Thoracic aorta (tissue), 2 donors: ENCODE measurements around the gene VIP. TPM values are rescaled to one million over a fixed set of nuclear protein-coding genes. Genes with fewer than 3 reads are reported as not detected.
"Not testable (repeated sequence)": the region's sequence is repeated elsewhere in the genome, so short reads cannot be mapped to it uniquely, and the experiment has no call there.

Source experiments
- ATAC-seq: fragments of 150-250 bp; one replicate; pipeline ENCODE4 v1.8.0; 2017; ENCODE audit warnings: low read depth; ENCODE audit not compliant: insufficient number of reproducible peaks, low FRiP score
- DNase-seq: peaks from one replicate; pipeline ENCODE4 v3.0.0-alpha.2; 2020; ENCODE audit warnings: low spot score
- H3K27ac ChIP-seq, 2 donors: fragments of 200-600 bp; sonication (generic); 1 replicate in 1 of 2; 2 replicates in 1 of 2; pipeline ENCODE4 v1.5.1; 2016; ENCODE audit warnings: mild to moderate bottlenecking in 2 of 2, moderate library complexity in 2 of 2
- H3K27me3 ChIP-seq: fragments of 200-600 bp; sonication (generic); replicated peaks from 2 replicates; pipeline ENCODE4 v1.6.0; 2016; ENCODE audit warnings: mild to moderate bottlenecking; ENCODE audit not compliant: insufficient read depth
- H3K36me3 ChIP-seq: fragments of 200-600 bp; sonication (generic); one replicate; pipeline ENCODE4 v1.5.1; 2016
- H3K4me1 ChIP-seq, 2 donors: fragments of 200-600 bp; sonication (generic); 1 replicate in 1 of 2; 2 replicates in 1 of 2; pipeline versions ENCODE4 v1.5.1 to v1.6.0; 2016; ENCODE audit warnings: low read depth in 2 of 2, mild to moderate bottlenecking in 1 of 2; ENCODE audit not compliant: control insufficient read depth in 1 of 2
- H3K4me3 ChIP-seq: fragments of 200-600 bp; sonication (generic); 2 replicates; pipeline ENCODE4 v1.5.1; 2016; ENCODE audit warnings: mild to moderate bottlenecking
- H3K9me3 ChIP-seq: fragments of 200-600 bp; sonication (generic); 2 replicates; pipeline ENCODE4 v1.5.1; 2016
- total RNA-seq, 2 donors: library from RNA; depleted of rRNA; stranded (reverse); fragments of >200 nt; gene quantifications; one replicate each; pipeline versions ENCODE4 v1.1.0 to v1.2.3, GENCODE V29; 2016
- TF ChIP-seq, protein P1 (sequence below): fragments of 200-600 bp; sonication (generic); IDR thresholded peaks from one replicate; pipeline ENCODE4 v1.5.1; 2019; ENCODE audit warnings: antibody characterized with exemption

Gene VIP
- under 1 TPM in 1 of 2 donors, not detected in 1; 0.63 TPM for total RNA-seq

DNA sequence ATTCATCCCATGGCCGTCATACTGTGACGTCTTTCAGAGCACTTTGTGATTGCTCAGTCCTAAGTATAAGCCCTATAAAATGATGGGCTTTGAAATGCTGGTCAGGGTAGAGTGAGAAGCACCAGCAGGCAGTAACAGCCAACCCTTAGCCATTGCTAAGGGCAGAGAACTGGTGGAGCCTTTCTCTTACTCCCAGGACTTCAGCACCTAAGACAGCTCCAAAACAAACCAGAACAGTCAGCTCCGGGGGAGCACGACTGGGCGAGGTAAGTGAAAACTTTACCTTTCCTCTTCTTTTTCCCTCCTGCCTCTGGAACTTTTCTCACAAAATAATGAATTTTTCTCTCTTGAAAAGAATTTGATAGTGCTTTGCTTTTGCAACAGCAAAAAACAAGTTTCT is at the start of gene VIP:
VIP (plus strand) TSS at position 104 of the 400 bp plus-strand sequence. CDS start 1,381 bp downstream, outside the sequence.
- Histone ChIP-seq H3K36me3 (no peaks in the 10 kb centered on the region), H3K9me3 (no peaks in the 10 kb centered on the region), H3K4me1 (no peaks in the 10 kb centered on the region), H3K27me3 (no peaks in the 10 kb centered on the region), H3K27ac (no peak within 1 kb of the TSS), H3K4me3 (no peak within 1 kb of the TSS)
- ATAC-seq: no peak
- DNase-seq: no peak
- TF ChIP-seq, protein P1, sequence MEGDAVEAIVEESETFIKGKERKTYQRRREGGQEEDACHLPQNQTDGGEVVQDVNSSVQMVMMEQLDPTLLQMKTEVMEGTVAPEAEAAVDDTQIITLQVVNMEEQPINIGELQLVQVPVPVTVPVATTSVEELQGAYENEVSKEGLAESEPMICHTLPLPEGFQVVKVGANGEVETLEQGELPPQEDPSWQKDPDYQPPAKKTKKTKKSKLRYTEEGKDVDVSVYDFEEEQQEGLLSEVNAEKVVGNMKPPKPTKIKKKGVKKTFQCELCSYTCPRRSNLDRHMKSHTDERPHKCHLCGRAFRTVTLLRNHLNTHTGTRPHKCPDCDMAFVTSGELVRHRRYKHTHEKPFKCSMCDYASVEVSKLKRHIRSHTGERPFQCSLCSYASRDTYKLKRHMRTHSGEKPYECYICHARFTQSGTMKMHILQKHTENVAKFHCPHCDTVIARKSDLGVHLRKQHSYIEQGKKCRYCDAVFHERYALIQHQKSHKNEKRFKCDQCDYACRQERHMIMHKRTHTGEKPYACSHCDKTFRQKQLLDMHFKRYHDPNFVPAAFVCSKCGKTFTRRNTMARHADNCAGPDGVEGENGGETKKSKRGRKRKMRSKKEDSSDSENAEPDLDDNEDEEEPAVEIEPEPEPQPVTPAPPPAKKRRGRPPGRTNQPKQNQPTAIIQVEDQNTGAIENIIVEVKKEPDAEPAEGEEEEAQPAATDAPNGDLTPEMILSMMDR: no peak

DNA sequence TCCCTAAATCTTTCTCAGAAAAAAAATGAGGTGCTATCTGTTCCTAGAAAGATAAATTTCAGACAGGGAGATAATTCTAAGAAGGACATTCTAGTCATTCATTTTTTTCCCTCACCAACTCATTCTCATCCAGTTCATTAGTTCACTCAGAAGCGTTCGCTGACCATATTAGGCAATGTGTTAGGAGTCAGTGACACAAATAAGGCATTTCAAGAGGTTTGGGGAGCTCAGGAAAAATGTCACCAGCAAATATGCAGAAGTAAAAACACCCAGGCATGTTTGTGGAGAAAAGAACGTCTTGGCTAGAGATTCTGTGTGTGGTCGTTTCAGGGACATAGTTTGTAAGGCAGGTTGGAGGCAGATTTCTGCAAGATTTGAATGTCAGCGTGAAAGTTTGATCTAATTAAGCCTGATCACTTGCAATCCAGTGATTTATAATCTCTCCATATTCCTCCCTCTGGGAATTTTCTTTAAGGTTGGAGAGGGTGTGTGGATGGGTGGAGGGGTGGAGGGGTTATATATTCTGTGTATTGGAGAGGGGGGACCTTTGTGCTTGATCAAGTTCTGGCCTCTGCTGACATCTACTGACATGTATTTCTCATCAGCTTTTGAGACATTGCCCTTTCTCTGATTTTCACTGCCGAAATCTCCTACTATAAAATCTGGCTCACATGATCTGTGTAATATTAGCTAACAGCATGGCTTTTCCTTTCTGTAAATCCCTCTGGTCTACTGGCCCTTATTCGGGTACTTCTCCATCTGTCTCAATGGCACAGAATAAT is 49.3 kb upstream of the VIP start:
- TF ChIP-seq, protein P1: no peak
- ATAC-seq: no peak
- Histone ChIP-seq H3K27me3 (no peaks in the 10 kb centered on the region), H3K36me3 (no peaks in the 10 kb centered on the region), H3K4me1 (no peaks in the 10 kb centered on the region), H3K4me3 (no peak overlapping the region), H3K27ac (no peak overlapping the region), H3K9me3 (no peaks in the 10 kb centered on the region)
- DNase-seq: no peak

DNA sequence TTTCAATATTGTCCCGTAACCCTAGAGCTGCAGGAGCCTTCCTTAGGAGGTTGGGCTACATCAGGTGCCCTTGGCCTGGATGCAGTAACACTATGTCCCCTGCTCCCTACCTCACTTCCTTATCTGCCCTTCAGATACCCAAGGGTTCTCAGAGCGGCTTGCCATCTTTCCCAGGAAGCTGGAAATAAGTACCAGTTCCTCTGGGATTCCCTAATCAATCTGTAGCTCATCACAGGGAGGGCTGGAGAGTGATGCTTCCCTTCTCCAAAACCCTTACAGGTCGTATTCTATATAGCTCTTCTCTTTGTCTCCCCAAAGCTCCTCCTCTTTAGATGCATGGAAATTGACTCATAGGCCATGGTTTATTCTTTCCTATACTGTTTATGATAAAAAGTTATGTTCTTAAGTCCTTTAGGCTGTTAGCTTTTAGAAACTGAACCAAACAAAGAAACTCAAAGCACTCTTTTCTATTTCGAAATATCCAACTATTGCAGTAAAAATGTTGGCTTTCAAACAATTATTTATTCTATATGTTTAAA is 48.7 kb upstream of the VIP start:
- H3K4me1 ChIP-seq: no peaks in the 10 kb centered on the region
- H3K27ac ChIP-seq: no peak overlapping the region
- DNase-seq (no peak), ATAC-seq (no peak)
- TF ChIP-seq, protein P1: no peak
- H3K36me3 ChIP-seq: no peaks in the 10 kb centered on the region
- H3K9me3 ChIP-seq: no peaks in the 10 kb centered on the region
- H3K4me3 ChIP-seq: no peak overlapping the region
- H3K27me3 ChIP-seq: no peaks in the 10 kb centered on the region

DNA sequence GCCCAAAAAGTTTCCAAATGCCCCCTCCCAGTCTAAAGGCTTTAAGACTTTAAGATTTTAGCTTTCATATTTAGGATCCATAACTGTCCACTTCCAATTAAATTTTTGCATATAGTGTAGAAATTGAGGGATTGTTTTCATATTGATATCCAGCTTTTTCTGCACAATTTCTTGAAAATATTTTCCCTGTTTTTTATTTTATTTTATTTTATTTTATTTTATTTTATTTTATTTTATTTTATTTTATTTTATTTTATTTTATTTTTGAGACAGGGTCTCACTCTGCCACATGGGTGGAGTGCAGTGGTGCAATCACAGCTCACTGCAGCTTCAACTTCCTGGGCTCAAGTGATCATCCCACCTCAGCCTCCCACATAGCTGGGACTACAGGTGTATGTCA is 46.8 kb upstream of the VIP start:
- not testable (repeated sequence) for H3K9me3 ChIP-seq, H3K36me3 ChIP-seq, H3K27me3 ChIP-seq, H3K4me1 ChIP-seq, DNase-seq, H3K27ac ChIP-seq, H3K4me3 ChIP-seq, ATAC-seq

DNA sequence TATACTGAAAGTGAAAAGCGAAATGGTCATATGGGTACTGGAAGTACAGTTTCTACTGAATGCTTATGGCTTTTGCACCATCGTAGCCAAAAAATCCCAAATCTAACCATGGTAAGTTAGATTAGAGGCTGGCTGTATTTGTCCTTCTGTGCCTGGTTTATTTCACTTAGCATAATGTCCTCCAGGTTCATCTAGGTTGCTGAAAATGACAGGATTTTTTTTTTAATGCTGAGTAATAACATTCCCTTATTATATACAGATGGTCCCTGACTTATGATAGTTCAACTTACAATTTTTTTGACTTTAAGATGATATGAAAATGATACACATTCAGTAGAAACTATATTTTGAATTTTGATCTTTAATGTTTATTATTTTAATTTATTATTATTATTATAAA is 45.3 kb upstream of the VIP start:
- H3K27ac ChIP-seq: no peak overlapping the region
- no peaks in the 10 kb centered on the region for H3K27me3 ChIP-seq
- no peak overlapping the region for H3K4me3 ChIP-seq
- TF ChIP-seq, protein P1: no peak
- H3K36me3 ChIP-seq: no peaks in the 10 kb centered on the region
- DNase-seq: no peak
- H3K4me1 ChIP-seq: no peaks in the 10 kb centered on the region
- no peak for ATAC-seq
- peaks cover 4% of the 10 kb centered on the region for H3K9me3 ChIP-seq
